H9 (cell line): ENCODE results near the gene SPINK2. TPM values are rescaled to one million over a fixed set of nuclear protein-coding genes. Genes with fewer than 3 reads are reported as not detected.

ENCODE experiments used
- DNase-seq: peaks from one replicate; pipeline ENCODE4 v3.0.0-alpha.2; 2017
- H2AFZ ChIP-seq: one replicate; pipeline ENCODE4 v1.6.1; 2013; ENCODE audit warnings: mild to moderate bottlenecking, low read length, control low read depth, moderate library complexity
- H2AK5ac ChIP-seq: 2 replicates; pipeline ENCODE4 v1.6.1; 2013; ENCODE audit warnings: low read length, control low read depth, mixed read lengths; ENCODE audit not compliant: insufficient read length
- H2BK120ac ChIP-seq: one replicate; pipeline ENCODE4 v1.6.1; 2013; ENCODE audit warnings: low read depth, mild to moderate bottlenecking, low read length, control low read depth, inconsistent platforms; ENCODE audit not compliant: poor library complexity, severe bottlenecking
- H2BK12ac ChIP-seq: 2 replicates; pipeline ENCODE4 v1.6.1; 2013; ENCODE audit warnings: low read length, control low read depth, mixed read lengths, low read depth; ENCODE audit not compliant: insufficient read length
- H2BK15ac ChIP-seq: 2 replicates; pipeline ENCODE4 v1.6.1; 2013; ENCODE audit warnings: low read depth, low read length, control low read depth
- H2BK20ac ChIP-seq: one replicate; pipeline ENCODE4 v1.6.1; 2013; ENCODE audit warnings: low read depth, mild to moderate bottlenecking, low read length, control low read depth, inconsistent platforms; ENCODE audit not compliant: poor library complexity, severe bottlenecking
- H2BK5ac ChIP-seq: 2 replicates; pipeline ENCODE4 v1.6.1; 2013; ENCODE audit warnings: low read length, control low read depth, mixed read lengths; ENCODE audit not compliant: insufficient read length
- H3K14ac ChIP-seq: 2 replicates; pipeline ENCODE4 v1.6.1; 2013; ENCODE audit warnings: low read length, control low read depth; ENCODE audit not compliant: insufficient read depth
- H3K18ac ChIP-seq: 2 replicates; pipeline ENCODE4 v1.6.1; 2013; ENCODE audit warnings: low read depth, mild to moderate bottlenecking, mixed read lengths, low read length, control low read depth; ENCODE audit not compliant: insufficient read length
- H3K23ac ChIP-seq: 2 replicates; pipeline ENCODE4 v1.6.1; 2013; ENCODE audit warnings: low read length, control low read depth, mixed read lengths, low read depth; ENCODE audit not compliant: insufficient read length
- H3K23me2 ChIP-seq: 2 replicates; pipeline ENCODE4 v1.6.1; 2013; ENCODE audit warnings: low read depth, mild to moderate bottlenecking, mixed read lengths, low read length, control low read depth; ENCODE audit not compliant: insufficient read length, poor library complexity, severe bottlenecking
- H3K27ac ChIP-seq: 2 replicates; pipeline ENCODE4 v1.5.1; 2013; ENCODE audit warnings: low read length, control low read depth, mixed read lengths, low read depth; ENCODE audit not compliant: insufficient read length
- H3K27me3 ChIP-seq: 2 replicates; pipeline ENCODE4 v1.6.1; 2013; ENCODE audit warnings: low read length, control low read depth, inconsistent platforms; ENCODE audit not compliant: insufficient read depth
- H3K4ac ChIP-seq: 2 replicates; pipeline ENCODE4 v1.6.1; 2013; ENCODE audit warnings: low read depth, mild to moderate bottlenecking, control low read depth, inconsistent platforms, low read length, moderate library complexity
- H3K4me1 ChIP-seq: 2 replicates; pipeline ENCODE4 v1.6.1; 2013; ENCODE audit warnings: low read length, control low read depth, inconsistent platforms; ENCODE audit not compliant: insufficient read depth
- H3K4me2 ChIP-seq: 2 replicates; pipeline ENCODE4 v1.6.1; 2013; ENCODE audit warnings: low read length, control low read depth, mixed read lengths; ENCODE audit not compliant: insufficient read length, insufficient read depth
- H3K56ac ChIP-seq: 2 replicates; pipeline ENCODE4 v1.6.1; 2013; ENCODE audit warnings: low read depth, mild to moderate bottlenecking, mixed read lengths, low read length, control low read depth; ENCODE audit not compliant: insufficient read length
- H3K79me1 ChIP-seq: 2 replicates; pipeline ENCODE4 v1.6.1; 2013; ENCODE audit warnings: low read depth, mild to moderate bottlenecking, moderate library complexity, low read length, control low read depth, inconsistent platforms; ENCODE audit not compliant: insufficient read depth, poor library complexity, severe bottlenecking
- H3K79me2 ChIP-seq: 2 replicates; pipeline ENCODE4 v1.6.1; 2013; ENCODE audit warnings: low read length, control low read depth, inconsistent platforms; ENCODE audit not compliant: insufficient read depth
- H3K9ac ChIP-seq: 2 replicates; pipeline ENCODE4 v1.6.1; 2013; ENCODE audit warnings: low read length, control low read depth, mixed read lengths; ENCODE audit not compliant: insufficient read length; ENCODE audit errors: extremely low read depth
- H3K9me3 ChIP-seq: one replicate; pipeline ENCODE4 v1.6.1; 2013; ENCODE audit warnings: low read depth, low read length, inconsistent platforms; ENCODE audit not compliant: control insufficient read depth
- H3T11ph ChIP-seq: one replicate; pipeline ENCODE4 v1.6.1; 2013; ENCODE audit warnings: mild to moderate bottlenecking, low read length, control low read depth, inconsistent platforms
- H4K20me1 ChIP-seq: one replicate; pipeline ENCODE4 v1.6.1; 2013; ENCODE audit not compliant: control insufficient read depth, insufficient read length, insufficient read depth
- H4K5ac ChIP-seq: 2 replicates; pipeline ENCODE4 v1.6.1; 2013; ENCODE audit warnings: low read depth, mild to moderate bottlenecking, mixed read lengths, low read length, control low read depth; ENCODE audit not compliant: insufficient read length
- H4K8ac ChIP-seq: replicated peaks from 2 replicates; pipeline ENCODE4 v1.6.1; 2013; ENCODE audit warnings: low read length, control low read depth, mixed read lengths, low read depth; ENCODE audit not compliant: insufficient read length
- H4K91ac ChIP-seq: 2 replicates; pipeline ENCODE4 v1.6.1; 2013; ENCODE audit warnings: low read depth, mild to moderate bottlenecking, moderate library complexity, mixed read lengths, low read length, control low read depth; ENCODE audit not compliant: insufficient read length
- H3K27ac Mint-ChIP-seq, 3 experiments: 2 replicates in 2 of 3; 3 replicates in 1 of 3; pipeline ENCODE4 v1.8.0; 2020 to 2021; ENCODE audit warnings: mixed read lengths in 3 of 3, mild to moderate bottlenecking in 1 of 3, moderate library complexity in 1 of 3
- H3K27me3 Mint-ChIP-seq: 2 replicates; pipeline ENCODE4 v1.8.0; 2021; ENCODE audit warnings: low read depth, mild to moderate bottlenecking, moderate library complexity, mixed read lengths
- H3K36me3 Mint-ChIP-seq, 3 experiments: 2 replicates in 2 of 3; 3 replicates in 1 of 3; pipeline ENCODE4 v1.8.0; 2020 to 2021; ENCODE audit warnings: low read depth in 3 of 3, mixed read lengths in 3 of 3; ENCODE audit not compliant: insufficient read depth in 1 of 3
- H3K4me1 Mint-ChIP-seq, 2 experiments: 2 replicates each; pipeline ENCODE4 v1.8.0; 2020; ENCODE audit warnings: mixed read lengths in 2 of 2
- H3K4me3 Mint-ChIP-seq, 2 experiments: 2 replicates in 1 of 2; 3 replicates in 1 of 2; pipeline ENCODE4 v1.8.0; 2020 to 2021; ENCODE audit warnings: mild to moderate bottlenecking in 2 of 2, mixed read lengths in 2 of 2, moderate library complexity in 1 of 2
- H3K9me3 Mint-ChIP-seq, 2 experiments: 2 replicates in 1 of 2; 3 replicates in 1 of 2; pipeline ENCODE4 v1.8.0; 2020; ENCODE audit warnings: mild to moderate bottlenecking in 2 of 2, mixed read lengths in 2 of 2, moderate library complexity in 1 of 2
- WGBS: extraction: QIAGEN DNeasy Blood & Tissue Kit; methylation state at CpG from one replicate; pipeline ENCODE4 v1.1.7; 2013; ENCODE audit warnings: missing lambda C conversion rate, low lambda C conversion rate, mixed read lengths; ENCODE audit not compliant: insufficient read length; ENCODE audit errors: extremely low coverage; 5-methylcytosine and 5-hydroxymethylcytosine counted together
- total RNA-seq: library from RNA; stranded (reverse); gene quantifications from 2 replicates; pipeline ENCODE4 v1.2.1, GENCODE V29; 2021
- TF ChIP-seq, protein P1 (sequence below): fragments of 200-600 bp; sonication (generic); conservative IDR thresholded peaks from 3 replicates; pipeline ENCODE4 v1.8.0; 2021; ENCODE audit warnings: antibody characterized with exemption, mild to moderate bottlenecking

SPINK2 gene
- total RNA-seq, 1 experiment from 2014 or later = 0.44 TPM

DNA sequence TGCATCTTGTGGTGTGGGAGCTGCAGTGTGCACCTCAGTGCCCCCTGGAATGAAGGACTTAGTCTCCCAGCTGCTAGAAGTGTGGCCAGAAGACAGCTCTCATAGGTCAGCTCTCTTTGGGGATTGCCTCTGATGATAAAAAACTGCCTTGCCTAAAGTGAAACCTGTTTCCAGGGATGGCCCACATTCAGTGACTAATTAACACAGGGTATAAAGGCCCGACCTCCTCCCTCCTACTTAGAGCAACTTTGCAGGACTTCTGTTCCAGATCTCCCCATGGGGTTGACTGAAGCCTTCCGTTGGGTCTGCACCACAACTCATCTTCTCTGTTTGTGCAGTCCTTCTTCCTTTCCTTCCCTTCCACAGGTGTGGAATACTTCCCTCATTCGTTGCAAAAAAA lies 53.2 kb downstream of the SPINK2 start:
- Mint-ChIP-seq H3K36me3 (no peaks in the 10 kb centered on the region), H3K4me1 (peaks cover 22 to 27% of the 10 kb centered on the region in 2 experiments), H3K27ac (no peak overlapping the region), H3K4me3 (no peak overlapping the region), H3K9me3 (no peaks in the 10 kb centered on the region), H3K27me3 (peaks cover 3% of the 10 kb centered on the region)
- Histone ChIP-seq H2BK15ac (no peak overlapping the region), H2AFZ (no peak overlapping the region), H3K4me1 (no peaks in the 10 kb centered on the region), H2BK120ac (no peak overlapping the region), H3K27ac (no peak overlapping the region), H2BK20ac (no peak overlapping the region), H3K4me2 (no peak overlapping the region), H4K8ac (no peak overlapping the region), H4K5ac (no peak overlapping the region), H3K4ac (no peak overlapping the region), H3K23me2 (no peaks in the 10 kb centered on the region), H3K9me3 (no peaks in the 10 kb centered on the region), H3K27me3 (no peaks in the 10 kb centered on the region), H3K14ac (no peak overlapping the region), H3K56ac (no peak overlapping the region), H3K18ac (no peak overlapping the region), H3K79me1 (no peaks in the 10 kb centered on the region), H2BK5ac (no peak overlapping the region), H2BK12ac (no peak overlapping the region), H4K20me1 (no peaks in the 10 kb centered on the region), H3T11ph (no peak overlapping the region), H2AK5ac (no peak overlapping the region), H4K91ac (no peak overlapping the region), H3K79me2 (no peaks in the 10 kb centered on the region), H3K23ac (no peak overlapping the region), H3K9ac (no peak overlapping the region)
- WGBS = no CpG with 5 or more reads among the region's 3 CpGs
- DNase-seq = no peak
- TF ChIP-seq, protein P1, sequence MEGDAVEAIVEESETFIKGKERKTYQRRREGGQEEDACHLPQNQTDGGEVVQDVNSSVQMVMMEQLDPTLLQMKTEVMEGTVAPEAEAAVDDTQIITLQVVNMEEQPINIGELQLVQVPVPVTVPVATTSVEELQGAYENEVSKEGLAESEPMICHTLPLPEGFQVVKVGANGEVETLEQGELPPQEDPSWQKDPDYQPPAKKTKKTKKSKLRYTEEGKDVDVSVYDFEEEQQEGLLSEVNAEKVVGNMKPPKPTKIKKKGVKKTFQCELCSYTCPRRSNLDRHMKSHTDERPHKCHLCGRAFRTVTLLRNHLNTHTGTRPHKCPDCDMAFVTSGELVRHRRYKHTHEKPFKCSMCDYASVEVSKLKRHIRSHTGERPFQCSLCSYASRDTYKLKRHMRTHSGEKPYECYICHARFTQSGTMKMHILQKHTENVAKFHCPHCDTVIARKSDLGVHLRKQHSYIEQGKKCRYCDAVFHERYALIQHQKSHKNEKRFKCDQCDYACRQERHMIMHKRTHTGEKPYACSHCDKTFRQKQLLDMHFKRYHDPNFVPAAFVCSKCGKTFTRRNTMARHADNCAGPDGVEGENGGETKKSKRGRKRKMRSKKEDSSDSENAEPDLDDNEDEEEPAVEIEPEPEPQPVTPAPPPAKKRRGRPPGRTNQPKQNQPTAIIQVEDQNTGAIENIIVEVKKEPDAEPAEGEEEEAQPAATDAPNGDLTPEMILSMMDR = no peak
